Osteoblast (primary cell): ENCODE measurements around the gene RBBP8NL. TPM values are rescaled to one million over a fixed set of nuclear protein-coding genes. Genes with fewer than 3 reads are reported as not detected.

Experiments
- DNase-seq: peaks from one replicate; pipeline ENCODE4 v3.0.0; 2011; ENCODE audit warnings: low spot score, mixed read lengths; ENCODE audit not compliant: insufficient read length; ENCODE audit errors: missing footprints
- H2AFZ ChIP-seq: 2 replicates; pipeline ENCODE4 v1.6.0; 2011; ENCODE audit warnings: mild to moderate bottlenecking, low read length
- H3K27ac ChIP-seq: 2 replicates; pipeline ENCODE4 v1.5.1; 2011; ENCODE audit warnings: mild to moderate bottlenecking, low read depth, low read length, moderate library complexity
- H3K27me3 ChIP-seq: 2 replicates; pipeline ENCODE4 v1.6.0; 2012; ENCODE audit warnings: mild to moderate bottlenecking, control low read depth, inconsistent platforms, low read length, moderate library complexity; ENCODE audit not compliant: insufficient read depth
- H3K36me3 ChIP-seq: 2 replicates; pipeline ENCODE4 v1.5.1; 2011; ENCODE audit warnings: mild to moderate bottlenecking, low read length, control low read depth, moderate library complexity; ENCODE audit not compliant: insufficient read depth
- H3K4me1 ChIP-seq: 2 replicates; pipeline ENCODE4 v1.5.1; 2011; ENCODE audit warnings: mild to moderate bottlenecking, low read length, control low read depth, moderate library complexity; ENCODE audit not compliant: insufficient read depth
- H3K4me2 ChIP-seq: 2 replicates; pipeline ENCODE4 v1.6.0; 2011; ENCODE audit warnings: mild to moderate bottlenecking, low read length; ENCODE audit not compliant: insufficient read depth
- H3K4me3 ChIP-seq: fragments of 200-600 bp; sonication (generic); 3 replicates; pipeline ENCODE4 v1.5.1; 2012; ENCODE audit warnings: mild to moderate bottlenecking, low read length, inconsistent platforms; ENCODE audit not compliant: insufficient read depth
- H3K79me2 ChIP-seq: 2 replicates; pipeline ENCODE4 v1.6.0; 2012; ENCODE audit warnings: mild to moderate bottlenecking, low read length, control low read depth, inconsistent platforms; ENCODE audit not compliant: insufficient read depth
- H3K9me3 ChIP-seq: 2 replicates; pipeline ENCODE4 v1.5.1; 2011; ENCODE audit warnings: low read depth, low read length, control low read depth
- H4K20me1 ChIP-seq: 2 replicates; pipeline ENCODE4 v1.6.0; 2012; ENCODE audit warnings: mild to moderate bottlenecking, low read length, control low read depth; ENCODE audit not compliant: insufficient read depth
- total RNA-seq: library from RNA; depleted of rRNA; stranded (reverse); fragments of >200 nt; gene quantifications from 2 replicates; pipeline ENCODE4 v1.2.3, GENCODE V29; 2012
- TF ChIP-seq, protein P1 (sequence below): IDR thresholded peaks from 2 replicates; pipeline ENCODE4 v1.5.1; 2011; ENCODE audit warnings: mild to moderate bottlenecking, low read depth, low read length, moderate library complexity; ENCODE audit errors: extremely low read depth

The RBBP8NL gene
- total RNA-seq, 1 donor: not detected

DNA sequence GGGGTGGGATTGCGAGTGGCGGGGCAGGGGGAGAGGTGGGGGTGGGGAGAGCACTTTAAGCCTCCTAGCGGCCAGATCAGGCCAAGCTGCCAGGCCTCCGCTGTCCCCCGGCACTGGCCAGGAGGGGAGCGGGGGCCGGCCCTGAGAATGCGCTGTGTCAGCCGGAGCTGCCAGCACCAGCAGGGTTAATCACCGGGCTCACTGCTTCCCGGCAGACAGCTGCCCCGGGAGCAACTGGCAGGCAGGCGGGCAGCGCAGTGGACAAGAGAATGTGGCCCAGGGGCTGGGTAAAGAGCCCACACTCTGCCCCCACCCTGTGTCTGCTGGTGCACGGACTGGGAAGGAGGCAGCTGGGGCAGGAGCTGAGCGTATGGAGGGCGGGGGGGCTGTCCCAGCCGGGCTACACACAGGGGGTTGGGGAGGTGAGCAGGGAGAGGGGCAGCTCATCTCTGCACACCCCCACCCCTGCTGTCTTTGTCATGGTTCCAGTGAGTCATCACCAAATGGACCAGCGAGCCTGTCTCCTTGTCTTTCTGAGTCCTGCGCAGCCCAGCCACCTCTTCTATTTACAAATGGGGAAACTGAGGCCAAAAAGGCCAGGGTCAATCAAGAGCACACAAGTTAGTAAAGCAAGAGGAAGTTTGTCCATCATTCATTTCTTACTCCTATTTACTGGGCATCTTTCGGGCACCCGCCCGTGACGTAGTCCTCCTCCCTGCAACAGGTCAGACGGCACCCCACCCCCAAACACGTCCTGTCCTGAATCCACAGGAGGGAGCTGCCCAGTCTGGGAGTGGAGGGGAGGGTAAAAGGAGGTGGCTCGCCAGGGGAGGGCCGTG, 58.1 kb downstream of the RBBP8NL start:
- Histone ChIP-seq H3K4me2 (peak overlapping the region; percentile 75), H3K27ac (no peak overlapping the region), H4K20me1 (peaks cover 2% of the 10 kb centered on the region), H3K4me1 (peaks cover 33% of the 10 kb centered on the region), H3K4me3 (peak overlapping the region; percentile 51), H2AFZ (no peak overlapping the region), H3K36me3 (no peaks in the 10 kb centered on the region), H3K27me3 (peaks cover 29% of the 10 kb centered on the region), H3K9me3 (no peaks in the 10 kb centered on the region), H3K79me2 (no peaks in the 10 kb centered on the region)
- DNase-seq: peak; percentile 97
- TF ChIP-seq, protein P1, sequence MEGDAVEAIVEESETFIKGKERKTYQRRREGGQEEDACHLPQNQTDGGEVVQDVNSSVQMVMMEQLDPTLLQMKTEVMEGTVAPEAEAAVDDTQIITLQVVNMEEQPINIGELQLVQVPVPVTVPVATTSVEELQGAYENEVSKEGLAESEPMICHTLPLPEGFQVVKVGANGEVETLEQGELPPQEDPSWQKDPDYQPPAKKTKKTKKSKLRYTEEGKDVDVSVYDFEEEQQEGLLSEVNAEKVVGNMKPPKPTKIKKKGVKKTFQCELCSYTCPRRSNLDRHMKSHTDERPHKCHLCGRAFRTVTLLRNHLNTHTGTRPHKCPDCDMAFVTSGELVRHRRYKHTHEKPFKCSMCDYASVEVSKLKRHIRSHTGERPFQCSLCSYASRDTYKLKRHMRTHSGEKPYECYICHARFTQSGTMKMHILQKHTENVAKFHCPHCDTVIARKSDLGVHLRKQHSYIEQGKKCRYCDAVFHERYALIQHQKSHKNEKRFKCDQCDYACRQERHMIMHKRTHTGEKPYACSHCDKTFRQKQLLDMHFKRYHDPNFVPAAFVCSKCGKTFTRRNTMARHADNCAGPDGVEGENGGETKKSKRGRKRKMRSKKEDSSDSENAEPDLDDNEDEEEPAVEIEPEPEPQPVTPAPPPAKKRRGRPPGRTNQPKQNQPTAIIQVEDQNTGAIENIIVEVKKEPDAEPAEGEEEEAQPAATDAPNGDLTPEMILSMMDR: peak; percentile 28

DNA sequence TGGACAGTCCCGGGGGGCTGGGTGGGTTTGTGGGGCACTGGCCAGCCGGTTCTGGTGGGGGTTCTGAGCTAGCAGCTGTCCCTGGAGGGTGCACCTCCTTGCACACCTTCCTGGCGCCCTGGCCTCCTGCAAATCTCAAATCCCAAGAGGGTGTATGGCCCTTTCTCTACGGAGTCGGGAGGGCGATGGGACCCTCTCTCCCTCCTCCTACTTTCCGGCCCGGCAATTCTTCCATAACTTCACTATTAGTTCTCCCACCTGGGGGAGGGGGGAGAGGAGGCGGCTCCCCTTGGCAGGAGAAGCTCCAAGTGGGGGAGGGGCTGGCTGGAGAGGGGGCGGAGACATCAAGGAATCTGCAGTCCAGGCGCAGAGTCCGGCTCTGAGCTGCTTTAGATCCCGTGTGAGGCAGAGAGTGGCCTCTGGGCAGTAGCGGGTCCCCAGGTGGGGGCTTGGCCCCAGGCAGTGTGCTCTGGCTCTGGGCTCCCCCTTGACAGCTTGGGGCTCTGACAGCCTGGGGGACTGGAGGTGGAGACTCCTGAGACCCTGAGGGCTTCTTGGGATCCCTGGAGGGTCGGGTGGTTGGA, 58.9 kb downstream of the RBBP8NL start:
- TF ChIP-seq, protein P1: no peak
- Histone ChIP-seq H3K36me3 (no peaks in the 10 kb centered on the region), H3K4me1 (peaks cover 33% of the 10 kb centered on the region), H3K9me3 (no peaks in the 10 kb centered on the region), H3K27me3 (peaks cover 25% of the 10 kb centered on the region), H3K79me2 (no peaks in the 10 kb centered on the region), H4K20me1 (peaks cover 2% of the 10 kb centered on the region), H3K4me3 (peak overlapping the region; percentile 51), H3K27ac (no peak overlapping the region), H3K4me2 (peak overlapping the region; percentile 75), H2AFZ (no peak overlapping the region)
- no peak for DNase-seq

DNA sequence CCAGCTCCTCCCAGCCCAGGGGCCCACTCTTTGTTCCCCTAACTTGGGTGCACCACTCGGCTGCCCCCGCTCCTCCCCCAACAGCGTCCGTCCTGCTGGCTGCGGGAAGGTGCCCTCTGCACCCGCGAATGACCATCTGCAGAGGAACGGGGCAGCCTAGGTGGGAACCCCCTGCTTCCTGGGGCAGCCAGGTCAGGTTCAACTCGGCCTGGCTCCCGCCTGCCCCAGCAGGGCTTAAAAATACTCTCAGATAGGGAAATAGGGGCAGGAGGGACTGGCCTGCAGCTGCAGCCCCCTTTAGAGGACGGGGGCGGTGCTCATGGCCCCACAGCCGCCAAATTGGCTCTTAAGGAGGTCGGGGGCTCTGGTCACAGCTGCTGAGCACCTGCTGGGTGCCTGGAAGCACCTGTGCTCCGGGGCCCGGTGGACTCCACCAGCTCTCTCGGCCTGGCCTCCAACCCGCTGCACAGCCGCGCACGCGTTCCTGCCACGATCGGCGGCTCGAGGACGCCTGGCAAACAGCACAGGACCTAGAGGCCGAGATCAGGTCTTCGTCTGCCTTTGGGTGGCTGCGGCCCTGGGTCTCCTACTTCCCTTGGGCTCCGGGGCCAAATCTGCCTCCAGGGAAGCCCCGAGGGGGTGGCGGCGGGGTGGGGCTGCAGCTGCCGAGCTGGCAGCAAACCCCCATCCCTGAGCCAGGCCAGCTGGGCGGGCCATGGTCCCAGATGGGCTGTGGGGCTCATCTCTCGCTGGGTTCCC, 59.5 kb downstream of the RBBP8NL start:
- Histone ChIP-seq H3K36me3 (no peaks in the 10 kb centered on the region), H4K20me1 (peaks cover 2% of the 10 kb centered on the region), H3K27me3 (peaks cover 25% of the 10 kb centered on the region), H3K27ac (no peak overlapping the region), H3K4me1 (peaks cover 33% of the 10 kb centered on the region), H3K4me3 (no peak overlapping the region), H2AFZ (no peak overlapping the region), H3K79me2 (no peaks in the 10 kb centered on the region), H3K9me3 (no peaks in the 10 kb centered on the region), H3K4me2 (peak overlapping the region; percentile 75)
- TF ChIP-seq, protein P1: no peak
- no peak for DNase-seq
